Keratinocyte (primary cell): ENCODE results near the gene TRAF3IP1. TPM values are rescaled to one million over a fixed set of nuclear protein-coding genes. Genes with fewer than 3 reads are reported as not detected.
A peak's percentile ranks its signal among the peaks of the same experiment; 100 is the strongest.
"Not testable (repeated sequence)": the region's sequence is repeated elsewhere in the genome, so short reads cannot be mapped to it uniquely, and the experiment has no call there.

Experiments
- DNase-seq: peaks from one replicate; pipeline ENCODE4 v3.0.0-alpha.2; 2011; ENCODE audit warnings: low read depth, missing footprints, low spot score
- FAIRE-seq: peaks from 2 replicates; lab custom pipeline; 2011; peaks lifted over from hg19 to GRCh38; lab: Jason Lieb, UNC
- H2AFZ ChIP-seq: 2 replicates; pipeline ENCODE4 v1.6.0; 2012; ENCODE audit warnings: low read length, control low read depth, inconsistent platforms; ENCODE audit not compliant: control insufficient read depth
- H3K27ac ChIP-seq: 2 replicates; pipeline ENCODE4 v1.5.1; 2011; ENCODE audit warnings: low read length; ENCODE audit not compliant: control insufficient read depth, insufficient read depth
- H3K27me3 ChIP-seq: 3 replicates; pipeline ENCODE4 v1.6.0; 2011; ENCODE audit warnings: low read length; ENCODE audit not compliant: control insufficient read depth, insufficient read depth; ENCODE audit errors: extremely low read depth
- H3K36me3 ChIP-seq, 2 experiments: 2 replicates in 1 of 2; 3 replicates in 1 of 2; pipeline ENCODE4 v1.5.1; 2011; ENCODE audit warnings: low read length in 2 of 2, mild to moderate bottlenecking in 1 of 2; ENCODE audit not compliant: control insufficient read depth in 2 of 2, insufficient read depth in 2 of 2; ENCODE audit errors: extremely low read depth in 1 of 2
- H3K4me1 ChIP-seq: 3 replicates; pipeline ENCODE4 v1.5.1; 2011; ENCODE audit warnings: low read length; ENCODE audit not compliant: control insufficient read depth, insufficient read depth; ENCODE audit errors: extremely low read depth
- H3K4me2 ChIP-seq: 3 replicates; pipeline ENCODE4 v1.6.0; 2011; ENCODE audit warnings: low read depth, low read length; ENCODE audit not compliant: control insufficient read depth, insufficient read depth; ENCODE audit errors: extremely low read depth
- H3K4me3 ChIP-seq, 3 experiments: fragments of 200-600 bp in 1 of 3; sonication (generic) in 1 of 3; 2 replicates in 2 of 3; 3 replicates in 1 of 3; pipeline ENCODE4 v1.5.1; 2011 to 2016; ENCODE audit warnings: low read length in 3 of 3, mild to moderate bottlenecking in 3 of 3, control low read depth in 2 of 3, inconsistent platforms in 1 of 3, low read depth in 1 of 3, mixed read lengths in 1 of 3, mixed run types in 1 of 3, moderate library complexity in 1 of 3; ENCODE audit not compliant: control insufficient read depth in 2 of 3, insufficient read depth in 2 of 3; ENCODE audit errors: extremely low read depth in 1 of 3
- H3K79me2 ChIP-seq: 2 replicates; pipeline ENCODE4 v1.6.0; 2012; ENCODE audit warnings: low read length; ENCODE audit not compliant: control insufficient read depth, insufficient read depth
- H3K9ac ChIP-seq: 3 replicates; pipeline ENCODE4 v1.6.0; 2011; ENCODE audit warnings: low read length; ENCODE audit not compliant: control insufficient read depth, insufficient read depth; ENCODE audit errors: extremely low read depth
- H3K9me1 ChIP-seq: 3 replicates; pipeline ENCODE4 v1.6.0; 2011; ENCODE audit warnings: low read length; ENCODE audit not compliant: control insufficient read depth, insufficient read depth; ENCODE audit errors: extremely low read depth
- H3K9me3 ChIP-seq: 2 replicates; pipeline ENCODE4 v1.5.1; 2012; ENCODE audit warnings: low read depth, low read length; ENCODE audit not compliant: control insufficient read depth
- H4K20me1 ChIP-seq: 3 replicates; pipeline ENCODE4 v1.6.0; 2011; ENCODE audit warnings: low read length; ENCODE audit not compliant: control insufficient read depth, insufficient read depth; ENCODE audit errors: extremely low read depth
- EZH2 ChIP-seq: IDR thresholded peaks from one replicate; pipeline ENCODE4 v1.6.1; 2012; ENCODE audit warnings: inconsistent platforms, mild to moderate bottlenecking, low read length, moderate library complexity
- dilution Hi-C: fragments of 300-500 bp; cut with MboI; formaldehyde crosslinking; loops from one replicate; pipeline ENCODE4 v1.7.0; 2020; ENCODE audit warnings: low sequenced_read_pairs; ENCODE audit not compliant: extremely low pct_ligation_motif_present
- polyA plus RNA-seq, 5 experiments: library from polyadenylated mRNA; depleted of rRNA in 3 of 5; stranded (reverse) in 3 of 5; stranded (forward) in 1 of 5; unstranded in 1 of 5; fragments of >200 nt; gene quantifications; 1 replicate in 1 of 5; 2 replicates in 3 of 5; 3 replicates in 1 of 5; pipeline versions ENCODE4 v1.2.1 to v1.2.3, GENCODE V29; 2011 to 2012; ENCODE audit warnings: missing spikeins in 2 of 5, low read depth in 1 of 5, low replicate concordance in 1 of 5
- TF ChIP-seq, protein P1 (sequence below), 3 experiments: IDR thresholded peaks in 1 of 3; conservative IDR thresholded peaks in 1 of 3; optimal IDR thresholded peaks in 1 of 3; 2 replicates in 2 of 3; 3 replicates in 1 of 3; pipeline versions ENCODE3 to v1.5.1; 2011; ENCODE audit warnings: low read length in 3 of 3, mild to moderate bottlenecking in 3 of 3, moderate library complexity in 2 of 3, control low read depth in 1 of 3, inconsistent platforms in 1 of 3; ENCODE audit not compliant: insufficient read depth in 2 of 3; ENCODE audit errors: extremely low read depth in 1 of 3

The TRAF3IP1 gene
- polyA plus RNA-seq, 1 donor (not counting 4 experiments of a cell fraction or from before 2014, with no cell fraction given): 7.0 TPM

- Histone ChIP-seq H3K9me3 (no peaks in the 10 kb centered on the region), H3K36me3 (no peaks in the 10 kb centered on the region), H3K79me2 (no peaks in the 10 kb centered on the region), H3K9ac (no peak overlapping the region), H2AFZ (no peak overlapping the region), H3K9me1 (no peaks in the 10 kb centered on the region), H3K27ac (no peak overlapping the region), H4K20me1 (no peaks in the 10 kb centered on the region), H3K4me3 (no peak overlapping the region), H3K27me3 (no peaks in the 10 kb centered on the region), H3K4me2 (no peak overlapping the region), H3K4me1 (no peaks in the 10 kb centered on the region)
- dilution Hi-C loops: no loop called here
- DNase-seq: no peak
- TF ChIP-seq, protein P1, sequence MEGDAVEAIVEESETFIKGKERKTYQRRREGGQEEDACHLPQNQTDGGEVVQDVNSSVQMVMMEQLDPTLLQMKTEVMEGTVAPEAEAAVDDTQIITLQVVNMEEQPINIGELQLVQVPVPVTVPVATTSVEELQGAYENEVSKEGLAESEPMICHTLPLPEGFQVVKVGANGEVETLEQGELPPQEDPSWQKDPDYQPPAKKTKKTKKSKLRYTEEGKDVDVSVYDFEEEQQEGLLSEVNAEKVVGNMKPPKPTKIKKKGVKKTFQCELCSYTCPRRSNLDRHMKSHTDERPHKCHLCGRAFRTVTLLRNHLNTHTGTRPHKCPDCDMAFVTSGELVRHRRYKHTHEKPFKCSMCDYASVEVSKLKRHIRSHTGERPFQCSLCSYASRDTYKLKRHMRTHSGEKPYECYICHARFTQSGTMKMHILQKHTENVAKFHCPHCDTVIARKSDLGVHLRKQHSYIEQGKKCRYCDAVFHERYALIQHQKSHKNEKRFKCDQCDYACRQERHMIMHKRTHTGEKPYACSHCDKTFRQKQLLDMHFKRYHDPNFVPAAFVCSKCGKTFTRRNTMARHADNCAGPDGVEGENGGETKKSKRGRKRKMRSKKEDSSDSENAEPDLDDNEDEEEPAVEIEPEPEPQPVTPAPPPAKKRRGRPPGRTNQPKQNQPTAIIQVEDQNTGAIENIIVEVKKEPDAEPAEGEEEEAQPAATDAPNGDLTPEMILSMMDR (optimal IDR thresholded peaks at IDR 0.05 in 1 of 3, IDR thresholded peaks at IDR 0.05 in 1 of 3, conservative IDR thresholded peaks at IDR 0.05 in 1 of 3; ENCODE audit: extremely low read depth in 1 of 3, insufficient read depth in 2 of 3, low read length in 3 of 3): peak in 2 of 3 experiments; percentile 20 to 22
- no peak for TF ChIP-seq EZH2
- no peak for FAIRE-seq
These were observed 12.1 kb upstream of the TRAF3IP1 start for GRCh38 chr2:238308177-238308576.

GRCh38 chr2:238310721-238311120 is 9.6 kb upstream of the TRAF3IP1 start:
- H3K4me2 ChIP-seq, H3K27ac ChIP-seq, H2AFZ ChIP-seq, H3K79me2 ChIP-seq, H3K4me1 ChIP-seq, H3K36me3 ChIP-seq, H3K9me1 ChIP-seq, H3K9me3 ChIP-seq, dilution Hi-C loops, DNase-seq, H4K20me1 ChIP-seq, H3K27me3 ChIP-seq, FAIRE-seq, H3K9ac ChIP-seq, H3K4me3 ChIP-seq: not testable (repeated sequence)

GRCh38 chr2:238313289-238313990 is 6.9 kb upstream of the TRAF3IP1 start:
- no peaks in the 10 kb centered on the region for H3K4me1 ChIP-seq
- FAIRE-seq (no peak), DNase-seq (no peak)
- no peaks in the 10 kb centered on the region for H3K27me3 ChIP-seq
- no peaks in the 10 kb centered on the region for H3K9me3 ChIP-seq
- no peak overlapping the region for H3K9ac ChIP-seq
- no peaks in the 10 kb centered on the region for H3K79me2 ChIP-seq
- TF ChIP-seq, protein P1 (optimal IDR thresholded peaks at IDR 0.05 in 1 of 3, IDR thresholded peaks at IDR 0.05 in 1 of 3, conservative IDR thresholded peaks at IDR 0.05 in 1 of 3; ENCODE audit: extremely low read depth in 1 of 3, insufficient read depth in 2 of 3, low read length in 3 of 3): no peak
- no peak for TF ChIP-seq EZH2
- H2AFZ ChIP-seq: no peak overlapping the region
- no peak overlapping the region for H3K27ac ChIP-seq
- H3K9me1 ChIP-seq: no peaks in the 10 kb centered on the region
- no peaks in the 10 kb centered on the region for H4K20me1 ChIP-seq
- no peak overlapping the region for H3K4me3 ChIP-seq
- dilution Hi-C loops: no loop called here
- no peaks in the 10 kb centered on the region for H3K36me3 ChIP-seq
- no peak overlapping the region for H3K4me2 ChIP-seq
